Caco-2 (cell line): ENCODE measurements around the gene ZSCAN5C. TPM values are rescaled to one million over a fixed set of nuclear protein-coding genes. Genes with fewer than 3 reads are reported as not detected.
A peak's percentile ranks its signal among the peaks of the same experiment; 100 is the strongest.

Source experiments
- BruUV-seq: library from RNA; stranded (reverse); fragments of 400-500 nt; replicated peaks from 2 replicates; lab custom pipeline; 2021; lab: Mats Ljungman, UMichigan
- CTCF ChIA-PET: fragments of 300-600 bp; sonication (Branson Sonifier 250); formaldehyde crosslinking; loops from one replicate; lab custom pipeline; 2022; ENCODE audit warnings: antibody characterized with exemption; lab: Charles Lee
- POLR2A ChIA-PET: fragments of 300-600 bp; sonication (Branson Sonifier 250); formaldehyde crosslinking; loops from one replicate; lab custom pipeline; 2022; ENCODE audit warnings: antibody characterized with exemption; lab: Charles Lee
- DNase-seq, 2 experiments: peaks; one replicate each; pipeline versions ENCODE4 v3.0.0 to v3.0.0-alpha.2; 2020 to 2022
- H3K27me3 ChIP-seq: replicated peaks from 2 replicates; pipeline ENCODE4 v1.6.0; 2011; ENCODE audit warnings: low read length; ENCODE audit not compliant: control insufficient read depth, insufficient read depth
- H3K36me3 ChIP-seq: 2 replicates; pipeline ENCODE4 v1.5.1; 2011; ENCODE audit warnings: low read length; ENCODE audit not compliant: control insufficient read depth, insufficient read depth
- H3K4me1 ChIP-seq: fragments of 250-450 bp; sonication (Bioruptor Pico); 2 replicates; pipeline ENCODE4 v1.5.1; 2020; ENCODE audit warnings: mild to moderate bottlenecking
- H3K4me3 ChIP-seq: 2 replicates; pipeline ENCODE4 v1.5.1; 2011; ENCODE audit warnings: low read depth, mild to moderate bottlenecking, control low read depth, low read length
- H3K9me3 ChIP-seq: fragments of 250-450 bp; sonication (Bioruptor Pico); 2 replicates; pipeline ENCODE4 v1.5.1; 2020; ENCODE audit warnings: mild to moderate bottlenecking, moderate library complexity
- H3K27ac Mint-ChIP-seq: one replicate; pipeline ENCODE4 v1.8.0; 2022; ENCODE audit warnings: mixed read lengths; ENCODE audit not compliant: unreplicated experiment
- H3K27me3 Mint-ChIP-seq: one replicate; pipeline ENCODE4 v1.8.0; 2022; ENCODE audit warnings: mixed read lengths; ENCODE audit not compliant: insufficient read depth, unreplicated experiment
- H3K36me3 Mint-ChIP-seq: one replicate; pipeline ENCODE4 v1.8.0; 2022; ENCODE audit warnings: mild to moderate bottlenecking, mixed read lengths; ENCODE audit not compliant: insufficient read depth, unreplicated experiment
- H3K4me1 Mint-ChIP-seq: one replicate; pipeline ENCODE4 v1.8.0; 2022; ENCODE audit warnings: low read depth, mixed read lengths; ENCODE audit not compliant: unreplicated experiment
- H3K4me3 Mint-ChIP-seq: one replicate; pipeline ENCODE4 v1.8.0; 2022; ENCODE audit warnings: mild to moderate bottlenecking, moderate library complexity, mixed read lengths; ENCODE audit not compliant: unreplicated experiment
- H3K9me3 Mint-ChIP-seq: one replicate; pipeline ENCODE4 v1.8.0; 2022; ENCODE audit warnings: mixed read lengths; ENCODE audit not compliant: unreplicated experiment
- intact Hi-C: fragments of 100-400 bp; cut with micrococcal nuclease; formaldehyde crosslinking; loops from one replicate; pipeline ENCODE4 v1.10.0; 2022; ENCODE audit not compliant: unreplicated experiment
- total RNA-seq: library from RNA; stranded (reverse); gene quantifications from 2 replicates; pipeline ENCODE4 v1.2.3, GENCODE V29; 2022
- TF ChIP-seq, protein P1 (sequence below), 2 experiments: fragments of 200-600 bp in 1 of 2; IDR thresholded peaks; 1 replicate in 1 of 2; 2 replicates in 1 of 2; pipeline versions ENCODE4 v1.5.1 to v1.8.0; 2011 to 2022; ENCODE audit warnings: antibody characterized with exemption in 1 of 2, control low read depth in 1 of 2, inconsistent platforms in 1 of 2, low read depth in 1 of 2, low read length in 1 of 2, mild to moderate bottlenecking in 1 of 2, moderate library complexity in 1 of 2; ENCODE audit not compliant: insufficient read depth in 1 of 2, severe bottlenecking in 1 of 2, unreplicated experiment in 1 of 2

The ZSCAN5C gene
- total RNA-seq, 1 experiment from 2014 or later: not detected

DNA sequence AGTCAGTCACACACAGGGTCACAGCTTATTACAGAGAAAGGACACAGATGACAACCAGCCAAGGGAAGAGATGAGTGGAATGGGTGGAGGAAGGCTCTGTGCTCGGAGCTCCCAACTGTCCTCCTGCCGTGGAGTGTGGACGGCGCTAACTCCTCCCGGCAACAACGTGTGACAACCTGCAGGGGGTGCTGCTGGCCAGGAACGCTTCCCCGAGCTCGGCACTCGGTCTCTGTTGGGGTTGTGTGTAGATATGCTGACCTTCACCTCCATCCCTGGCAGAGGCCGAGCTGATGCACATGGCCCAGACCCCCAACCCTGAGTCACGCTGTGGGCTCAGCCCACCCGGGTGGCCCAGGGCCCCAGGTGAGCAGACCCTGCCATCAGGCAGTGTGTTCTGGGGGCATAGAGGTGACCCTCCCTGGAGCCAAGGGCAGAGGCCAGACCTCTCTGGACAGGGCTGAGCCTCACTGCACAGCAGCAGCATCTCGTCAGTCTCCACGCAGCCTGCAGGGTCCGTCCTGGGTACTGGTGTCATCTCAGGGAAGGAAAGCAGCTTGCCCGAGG lies 46.9 kb upstream of the ZSCAN5C start:
- BruUV-seq: no TSS peak
- no peak overlapping the region for H3K27ac Mint-ChIP-seq
- H3K36me3 Mint-ChIP-seq: peaks cover 46% of the 10 kb centered on the region
- Histone ChIP-seq H3K4me3 (no peak overlapping the region), H3K27me3 (no peaks in the 10 kb centered on the region), H3K9me3 (no peaks in the 10 kb centered on the region), H3K4me1 (no peaks in the 10 kb centered on the region), H3K36me3 (peaks cover 3% of the 10 kb centered on the region)
- H3K9me3 Mint-ChIP-seq: no peaks in the 10 kb centered on the region
- H3K4me3 Mint-ChIP-seq: no peak overlapping the region
- TF ChIP-seq, protein P1, sequence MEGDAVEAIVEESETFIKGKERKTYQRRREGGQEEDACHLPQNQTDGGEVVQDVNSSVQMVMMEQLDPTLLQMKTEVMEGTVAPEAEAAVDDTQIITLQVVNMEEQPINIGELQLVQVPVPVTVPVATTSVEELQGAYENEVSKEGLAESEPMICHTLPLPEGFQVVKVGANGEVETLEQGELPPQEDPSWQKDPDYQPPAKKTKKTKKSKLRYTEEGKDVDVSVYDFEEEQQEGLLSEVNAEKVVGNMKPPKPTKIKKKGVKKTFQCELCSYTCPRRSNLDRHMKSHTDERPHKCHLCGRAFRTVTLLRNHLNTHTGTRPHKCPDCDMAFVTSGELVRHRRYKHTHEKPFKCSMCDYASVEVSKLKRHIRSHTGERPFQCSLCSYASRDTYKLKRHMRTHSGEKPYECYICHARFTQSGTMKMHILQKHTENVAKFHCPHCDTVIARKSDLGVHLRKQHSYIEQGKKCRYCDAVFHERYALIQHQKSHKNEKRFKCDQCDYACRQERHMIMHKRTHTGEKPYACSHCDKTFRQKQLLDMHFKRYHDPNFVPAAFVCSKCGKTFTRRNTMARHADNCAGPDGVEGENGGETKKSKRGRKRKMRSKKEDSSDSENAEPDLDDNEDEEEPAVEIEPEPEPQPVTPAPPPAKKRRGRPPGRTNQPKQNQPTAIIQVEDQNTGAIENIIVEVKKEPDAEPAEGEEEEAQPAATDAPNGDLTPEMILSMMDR (IDR thresholded peaks at IDR 0.05; ENCODE audit: insufficient read depth in 1 of 2, low read depth in 1 of 2, low read length in 1 of 2, severe bottlenecking in 1 of 2, unreplicated experiment in 1 of 2): peak; percentile 13 to 28
- POLR2A ChIA-PET: interaction anchor here (0.5 kb wide), 1 partner anchor 1831 kb away, joined by 3 read pairs; no protein-coding TSS in a partner anchor
- CTCF ChIA-PET: interaction anchor here (0.7 to 1.7 kb wide), 5 partner anchors 10 to 98 kb away, joined by 3 to 6 read pairs (median 3); no protein-coding TSS in a partner anchor
- no peaks in the 10 kb centered on the region for H3K4me1 Mint-ChIP-seq
- H3K27me3 Mint-ChIP-seq: no peaks in the 10 kb centered on the region
- no peak for DNase-seq
- intact Hi-C loops: no loop called here

DNA sequence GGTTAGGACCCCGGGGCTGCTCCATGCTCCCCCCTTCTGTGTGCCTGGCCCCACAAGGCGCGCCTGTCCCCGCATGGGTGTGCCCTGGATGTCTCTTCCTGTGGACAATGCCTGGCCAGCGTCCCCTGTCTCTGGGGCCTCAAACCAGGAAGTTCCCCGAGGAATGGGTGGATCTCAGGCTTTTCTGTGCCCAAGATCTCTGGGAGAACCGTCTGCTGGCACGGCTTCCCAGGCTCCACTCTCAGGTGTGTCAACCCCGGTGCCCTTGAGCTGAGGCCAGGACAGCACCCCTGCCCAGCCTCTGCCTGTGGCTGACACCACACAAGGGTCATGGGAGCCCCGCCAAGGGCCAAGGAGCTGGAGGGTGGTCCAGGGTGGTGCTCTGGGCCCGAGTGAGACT lies 45.3 kb upstream of the ZSCAN5C start:
- CTCF ChIA-PET: interaction anchor here (1.1 kb wide), 1 partner anchor 15 kb away, joined by 3 read pairs; no protein-coding TSS in a partner anchor

DNA sequence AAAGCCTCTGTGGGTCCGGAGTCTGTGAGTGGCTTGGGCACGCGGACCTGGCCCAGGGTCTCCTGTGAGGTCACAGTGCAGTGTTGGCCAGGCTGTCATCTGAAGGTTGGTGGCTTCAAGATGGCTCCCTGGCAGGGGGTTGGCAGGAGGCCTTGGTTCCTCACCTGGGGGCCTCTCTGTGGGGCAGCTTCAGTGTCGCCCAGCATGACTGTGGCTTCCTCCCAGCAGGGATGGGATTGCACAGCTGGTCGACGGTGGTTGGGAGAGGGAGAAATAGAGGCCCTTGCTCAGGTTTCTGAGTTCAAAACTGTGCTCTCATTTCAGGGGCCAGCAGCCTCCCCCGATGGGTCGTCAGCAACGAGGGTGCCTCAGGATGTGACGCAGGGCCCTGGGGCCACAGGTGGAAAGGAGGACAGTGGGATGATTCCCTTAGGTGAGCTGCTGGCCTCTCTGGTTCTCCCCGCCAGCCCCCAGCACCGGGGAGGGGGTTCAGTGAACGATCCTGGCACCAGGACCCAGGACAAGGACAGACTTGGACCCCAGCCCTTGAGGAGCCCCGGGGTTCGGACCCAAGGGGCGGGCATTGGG lies 43.8 kb upstream of the ZSCAN5C start:
- peaks cover 50% of the 10 kb centered on the region for H3K36me3 Mint-ChIP-seq
- no peak overlapping the region for H3K4me3 ChIP-seq
- H3K4me3 Mint-ChIP-seq: no peak overlapping the region
- intact Hi-C loops: no loop called here
- H3K9me3 Mint-ChIP-seq: no peaks in the 10 kb centered on the region
- H3K27me3 Mint-ChIP-seq: no peaks in the 10 kb centered on the region
- H3K27me3 ChIP-seq: no peaks in the 10 kb centered on the region
- BruUV-seq: no TSS peak
- no peaks in the 10 kb centered on the region for H3K4me1 Mint-ChIP-seq
- TF ChIP-seq, protein P1 (IDR thresholded peaks at IDR 0.05; ENCODE audit: insufficient read depth in 1 of 2, low read depth in 1 of 2, low read length in 1 of 2, severe bottlenecking in 1 of 2, unreplicated experiment in 1 of 2): no peak
- H3K36me3 ChIP-seq: peaks cover 3% of the 10 kb centered on the region
- ChIA-PET CTCF (interaction anchor here (0.5 kb wide), 1 partner anchor 95 kb away, joined by 3 read pairs; no protein-coding TSS in a partner anchor), POLR2A (no interaction called here)
- no peak for DNase-seq
- no peak overlapping the region for H3K27ac Mint-ChIP-seq
- H3K9me3 ChIP-seq: no peaks in the 10 kb centered on the region
- H3K4me1 ChIP-seq: no peaks in the 10 kb centered on the region

More for the DNA sequence above, 45.3 kb upstream of the ZSCAN5C start:
- Histone ChIP-seq H3K27me3 (no peaks in the 10 kb centered on the region), H3K9me3 (no peaks in the 10 kb centered on the region), H3K36me3 (peaks cover 3% of the 10 kb centered on the region), H3K4me1 (no peaks in the 10 kb centered on the region), H3K4me3 (no peak overlapping the region)
- H3K4me1 Mint-ChIP-seq: no peaks in the 10 kb centered on the region
- no peak for DNase-seq
- peaks cover 46% of the 10 kb centered on the region for H3K36me3 Mint-ChIP-seq
- POLR2A ChIA-PET: no interaction called here
- no peaks in the 10 kb centered on the region for H3K27me3 Mint-ChIP-seq
- TF ChIP-seq, protein P1 (IDR thresholded peaks at IDR 0.05; ENCODE audit: insufficient read depth in 1 of 2, low read depth in 1 of 2, low read length in 1 of 2, severe bottlenecking in 1 of 2, unreplicated experiment in 1 of 2): no peak
- no peak overlapping the region for H3K27ac Mint-ChIP-seq
- no TSS peak for BruUV-seq
- no peaks in the 10 kb centered on the region for H3K9me3 Mint-ChIP-seq
- intact Hi-C loops: no loop called here
- no peak overlapping the region for H3K4me3 Mint-ChIP-seq
